ENCODE results near the gene SH3RF3.

SH3RF3 gene

DNA sequence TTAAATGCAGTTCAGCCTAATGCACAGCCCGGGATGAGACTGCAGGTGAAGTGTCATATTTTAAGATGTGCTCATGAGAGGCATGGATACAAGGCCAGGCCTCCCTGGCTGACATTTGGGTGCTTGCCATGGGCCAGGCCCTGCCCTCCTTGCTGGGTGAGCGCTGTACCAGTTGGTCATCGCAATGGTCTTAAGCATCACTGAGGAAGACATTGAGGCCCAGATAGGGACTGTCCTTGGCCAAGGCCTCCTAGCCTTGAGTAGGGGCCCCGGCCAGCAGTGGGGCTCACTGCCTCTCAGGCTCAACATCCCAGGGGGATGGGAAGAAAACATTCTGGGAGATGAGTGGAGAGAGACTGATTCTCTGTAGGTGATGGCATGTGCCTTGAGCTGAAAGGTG, 184.3 kb downstream of the SH3RF3 start:
- DNase-seq (ENCODE audit: low read depth) = no peak
- no peak overlapping the region for H3K4me3 ChIP-seq (ENCODE audit: control insufficient read depth, low read depth, low read length)
- TF ChIP-seq, protein P1, sequence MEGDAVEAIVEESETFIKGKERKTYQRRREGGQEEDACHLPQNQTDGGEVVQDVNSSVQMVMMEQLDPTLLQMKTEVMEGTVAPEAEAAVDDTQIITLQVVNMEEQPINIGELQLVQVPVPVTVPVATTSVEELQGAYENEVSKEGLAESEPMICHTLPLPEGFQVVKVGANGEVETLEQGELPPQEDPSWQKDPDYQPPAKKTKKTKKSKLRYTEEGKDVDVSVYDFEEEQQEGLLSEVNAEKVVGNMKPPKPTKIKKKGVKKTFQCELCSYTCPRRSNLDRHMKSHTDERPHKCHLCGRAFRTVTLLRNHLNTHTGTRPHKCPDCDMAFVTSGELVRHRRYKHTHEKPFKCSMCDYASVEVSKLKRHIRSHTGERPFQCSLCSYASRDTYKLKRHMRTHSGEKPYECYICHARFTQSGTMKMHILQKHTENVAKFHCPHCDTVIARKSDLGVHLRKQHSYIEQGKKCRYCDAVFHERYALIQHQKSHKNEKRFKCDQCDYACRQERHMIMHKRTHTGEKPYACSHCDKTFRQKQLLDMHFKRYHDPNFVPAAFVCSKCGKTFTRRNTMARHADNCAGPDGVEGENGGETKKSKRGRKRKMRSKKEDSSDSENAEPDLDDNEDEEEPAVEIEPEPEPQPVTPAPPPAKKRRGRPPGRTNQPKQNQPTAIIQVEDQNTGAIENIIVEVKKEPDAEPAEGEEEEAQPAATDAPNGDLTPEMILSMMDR (IDR thresholded peaks at IDR 0.05; ENCODE audit: control insufficient read depth, insufficient read depth, low read depth, low read length, missing control alignments) = no peak

DNA sequence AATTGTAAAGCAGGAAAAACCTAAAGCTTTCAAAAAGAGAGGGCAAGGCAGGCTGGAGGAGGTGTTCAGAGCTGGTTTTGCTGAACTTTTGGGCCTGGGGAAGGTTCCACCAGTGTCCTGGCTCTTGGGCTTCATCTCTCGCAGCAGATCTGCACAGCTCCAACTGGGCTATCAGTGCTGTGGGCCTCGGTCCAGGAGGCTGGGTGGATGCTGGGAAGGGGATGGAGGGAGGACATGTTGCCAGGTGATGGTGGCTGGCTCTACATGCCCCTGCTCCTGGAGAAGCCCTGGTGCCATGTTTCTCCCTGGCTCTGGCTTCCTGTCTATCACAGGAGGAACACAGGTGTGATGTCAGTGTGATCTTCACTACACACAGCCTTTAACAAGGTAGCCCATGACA, 187.1 kb downstream of the SH3RF3 start:
- TF ChIP-seq, protein P1 (IDR thresholded peaks at IDR 0.05; ENCODE audit: control insufficient read depth, insufficient read depth, low read depth, low read length, missing control alignments) = no peak
- no peak for DNase-seq (ENCODE audit: low read depth)
- no peak overlapping the region for H3K4me3 ChIP-seq (ENCODE audit: control insufficient read depth, low read depth, low read length)

DNA sequence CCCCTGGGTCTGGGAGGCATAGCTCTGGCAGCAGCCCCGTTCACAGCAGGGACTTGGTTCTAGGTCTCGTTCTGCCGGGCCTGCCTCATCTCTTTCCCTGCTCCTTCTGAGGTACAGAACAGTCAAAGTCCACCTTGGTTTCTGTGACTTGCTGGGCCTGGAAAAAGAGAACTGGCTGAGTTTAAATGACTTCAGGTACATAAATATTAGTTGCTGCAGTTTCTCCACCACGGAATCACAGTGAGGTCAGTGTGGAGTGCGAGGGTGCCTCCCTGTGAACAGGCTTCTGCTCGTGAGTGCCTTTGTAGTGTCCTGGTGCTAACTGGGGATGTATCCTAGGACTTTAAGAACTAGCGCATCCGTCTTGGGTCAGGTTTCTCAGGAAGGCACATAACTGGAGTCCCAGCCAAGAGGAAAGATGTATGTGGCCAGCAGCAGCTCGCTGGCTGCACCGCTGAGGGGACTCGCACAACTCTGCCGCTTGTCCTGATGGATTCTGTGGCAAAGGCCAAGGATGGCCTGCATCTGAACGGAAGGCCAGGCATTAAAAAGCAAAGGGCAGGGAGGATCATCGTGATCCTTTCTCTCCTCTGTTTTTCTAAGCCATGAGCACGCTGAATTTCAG, 188.6 kb downstream of the SH3RF3 start:
- DNase-seq (ENCODE audit: low read depth) = no peak
- no peak overlapping the region for H3K4me3 ChIP-seq (ENCODE audit: control insufficient read depth, low read depth, low read length)
- TF ChIP-seq, protein P1 (IDR thresholded peaks at IDR 0.05; ENCODE audit: control insufficient read depth, insufficient read depth, low read depth, low read length, missing control alignments) = no peak

DNA sequence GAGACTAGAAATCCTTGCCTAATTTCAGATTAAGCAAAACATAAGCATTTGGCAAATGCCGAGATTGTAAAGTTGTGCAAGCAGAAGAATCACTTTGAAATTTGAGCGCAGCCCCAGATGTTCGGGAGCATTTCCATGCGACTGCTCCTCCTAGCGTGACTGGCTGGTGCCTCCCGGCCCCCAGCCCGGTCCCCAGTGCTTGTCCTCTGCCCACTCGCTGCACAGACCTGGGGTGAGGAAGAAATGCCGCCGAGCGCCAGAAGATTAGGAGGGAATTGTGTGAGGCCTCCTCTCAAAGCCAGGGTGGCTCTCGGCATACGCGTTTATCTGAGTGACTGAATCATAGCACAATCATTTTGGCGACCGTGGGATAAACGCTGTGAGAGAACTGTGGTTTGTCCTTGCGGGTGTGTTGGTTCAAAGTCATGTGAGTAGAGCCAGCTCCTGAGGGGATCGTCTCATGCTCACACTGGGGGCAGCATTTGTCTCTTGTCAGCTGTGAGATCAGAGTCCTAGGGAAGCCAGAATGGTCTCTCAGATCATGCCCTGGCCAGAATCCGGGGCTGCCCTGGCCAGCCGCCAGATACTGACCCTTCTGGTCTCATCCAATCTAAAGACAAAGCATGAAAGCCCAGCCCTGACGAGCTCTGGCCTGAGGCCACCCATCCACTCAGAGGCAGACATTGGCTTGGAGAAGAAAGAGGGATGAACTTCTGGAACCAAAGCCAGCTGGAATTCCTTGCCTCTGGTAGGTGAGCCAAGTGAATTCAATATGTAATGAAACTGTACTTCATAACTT, 189.3 kb downstream of the SH3RF3 start:
- TF ChIP-seq, protein P1 (IDR thresholded peaks at IDR 0.05; ENCODE audit: control insufficient read depth, insufficient read depth, low read depth, low read length, missing control alignments) = peak; percentile 36
- H3K4me3 ChIP-seq (ENCODE audit: control insufficient read depth, low read depth, low read length) = peak overlapping the region; percentile 33
- peak; percentile 79 for DNase-seq (ENCODE audit: low read depth)

DNA sequence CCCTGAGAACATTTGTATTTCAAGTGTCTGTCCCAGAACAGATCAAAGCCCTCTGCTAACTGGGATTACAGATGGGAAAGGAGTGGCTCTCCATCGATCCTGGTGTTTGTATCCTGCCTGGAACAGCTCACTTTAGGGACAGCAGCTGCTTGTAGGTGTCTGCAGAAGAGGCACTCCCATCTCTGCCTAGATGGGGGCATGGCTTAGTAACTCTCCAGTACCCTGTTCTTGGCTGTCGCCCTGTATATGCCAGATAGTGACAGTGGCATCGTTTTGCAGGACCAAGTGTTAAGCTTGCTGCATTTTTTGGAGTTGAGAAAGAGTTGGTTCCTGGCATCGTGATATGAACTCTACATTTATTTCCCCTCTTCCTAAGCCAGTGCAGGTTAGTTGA, 189.9 kb downstream of the SH3RF3 start:
- TF ChIP-seq, protein P1 (IDR thresholded peaks at IDR 0.05; ENCODE audit: control insufficient read depth, insufficient read depth, low read depth, low read length, missing control alignments) = no peak
- no peak overlapping the region for H3K4me3 ChIP-seq (ENCODE audit: control insufficient read depth, low read depth, low read length)
- no peak for DNase-seq (ENCODE audit: low read depth)

DNA sequence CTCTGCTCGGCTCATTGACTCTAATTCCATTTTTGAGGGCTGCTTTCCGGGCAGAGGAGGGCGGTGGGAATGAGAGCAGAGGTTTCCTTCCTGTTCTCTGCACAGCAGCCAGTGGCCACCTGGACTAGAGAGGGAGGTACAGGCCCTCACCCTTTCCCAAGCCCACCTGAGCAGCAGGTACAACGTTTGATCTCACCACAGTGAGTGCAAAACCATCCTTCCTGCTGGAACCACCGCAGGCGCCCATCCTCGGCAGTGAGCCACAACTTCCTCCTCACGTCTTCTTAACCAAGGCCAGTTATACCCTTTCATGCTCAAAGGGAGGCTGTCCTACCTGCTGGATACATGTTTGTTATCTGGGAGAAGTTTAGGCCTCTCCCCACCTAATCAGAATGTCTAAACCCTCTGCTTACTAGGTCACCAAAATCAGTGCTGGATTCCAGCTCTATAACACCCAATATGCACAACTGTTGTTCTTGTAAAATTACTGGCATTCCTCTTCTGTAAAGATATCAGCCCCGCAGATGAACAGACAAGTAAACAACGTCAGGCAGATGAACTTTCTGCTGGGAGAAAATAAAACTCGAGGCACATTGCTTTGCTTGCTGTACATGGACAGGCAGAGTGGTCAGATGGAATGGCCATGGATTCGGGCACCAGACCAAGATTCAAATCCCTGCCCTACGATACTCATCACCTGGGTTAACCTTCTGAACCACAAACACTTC, 191.4 kb downstream of the SH3RF3 start:
- TF ChIP-seq, protein P1 (IDR thresholded peaks at IDR 0.05; ENCODE audit: control insufficient read depth, insufficient read depth, low read depth, low read length, missing control alignments) = no peak
- no peak for DNase-seq (ENCODE audit: low read depth)

More for the DNA sequence above, 191.4 kb downstream of the SH3RF3 start:
- H3K4me3 ChIP-seq (ENCODE audit: control insufficient read depth, low read depth, low read length) = no peak overlapping the region
